Kidney epithelial cell (primary cell): ENCODE results near the gene FNDC1. TPM values are rescaled to one million over a fixed set of nuclear protein-coding genes. Genes with fewer than 3 reads are reported as not detected.

Experiments used
- DNase-seq: peaks from one replicate; pipeline ENCODE4 v3.0.0-alpha.2; 2010; ENCODE audit warnings: low read depth
- H3K27me3 ChIP-seq: 2 replicates; pipeline ENCODE4 v1.6.0; 2011; ENCODE audit warnings: low read length; ENCODE audit not compliant: control insufficient read depth, insufficient read depth
- H3K36me3 ChIP-seq: 2 replicates; pipeline ENCODE4 v1.5.1; 2011; ENCODE audit warnings: low read length; ENCODE audit not compliant: control insufficient read depth, insufficient read depth
- H3K4me3 ChIP-seq: 2 replicates; pipeline ENCODE4 v1.5.1; 2011; ENCODE audit warnings: low read depth, mild to moderate bottlenecking, control low read depth, low read length
- CTCF ChIP-seq: IDR thresholded peaks from 2 replicates; pipeline ENCODE4 v1.5.1; 2011; ENCODE audit warnings: mild to moderate bottlenecking, moderate library complexity, low read length, control low read depth, inconsistent platforms; ENCODE audit not compliant: insufficient read depth, poor library complexity, severe bottlenecking
- total RNA-seq: library from RNA; depleted of rRNA; stranded (reverse); fragments of >200 nt; gene quantifications from 2 replicates; pipeline ENCODE4 v1.2.3, GENCODE V29; 2015

The FNDC1 gene
- total RNA-seq, 1 donor from 2014 or later = 1.0 TPM

DNA sequence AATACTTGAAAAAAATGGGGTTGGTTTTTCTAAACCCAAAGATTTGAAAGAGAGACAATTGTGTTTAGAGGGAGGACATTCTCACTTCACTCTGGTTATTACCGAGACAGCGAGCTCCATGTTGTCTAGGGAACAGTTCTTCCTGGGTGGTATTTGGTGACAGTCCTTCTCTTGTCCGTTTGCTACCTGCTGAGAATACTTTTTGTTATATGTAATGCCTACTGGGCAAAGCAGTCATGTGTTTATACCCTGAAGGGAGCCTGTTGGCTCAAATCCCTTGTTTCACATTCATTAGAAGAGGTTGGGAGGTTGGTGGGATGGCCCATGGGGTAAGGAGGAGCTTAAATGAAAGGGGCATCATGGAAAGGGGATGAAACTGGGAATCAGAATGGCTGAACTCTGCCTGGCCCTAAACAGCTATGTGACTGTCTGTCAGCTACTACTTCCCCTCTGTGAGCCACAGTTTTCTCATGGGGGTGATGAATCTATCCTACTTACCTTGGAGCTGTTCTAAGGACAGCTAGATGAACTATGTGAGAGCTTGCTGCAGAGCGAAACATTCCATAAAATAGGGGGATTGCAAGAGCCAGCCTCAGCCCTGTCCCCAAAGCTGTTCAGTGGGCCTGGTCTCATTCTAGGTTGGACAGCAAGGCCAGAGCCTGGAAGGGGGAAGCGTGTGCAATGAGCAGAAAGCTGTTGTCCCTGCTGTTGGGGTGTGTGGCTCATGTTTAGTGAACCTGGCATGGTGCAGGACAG, 43.5 kb downstream of the FNDC1 start:
- no peak overlapping the region for H3K4me3 ChIP-seq
- no peak for TF ChIP-seq CTCF
- H3K27me3 ChIP-seq = no peaks in the 10 kb centered on the region
- no peak for DNase-seq
- H3K36me3 ChIP-seq = no peaks in the 10 kb centered on the region

- H3K4me3 ChIP-seq = no peak overlapping the region
- no peaks in the 10 kb centered on the region for H3K36me3 ChIP-seq
- TF ChIP-seq CTCF = no peak
- no peak for DNase-seq
- H3K27me3 ChIP-seq = no peaks in the 10 kb centered on the region
Observed at GRCh38 chr6:159213405-159213804, 44.2 kb downstream of the FNDC1 start.

DNA sequence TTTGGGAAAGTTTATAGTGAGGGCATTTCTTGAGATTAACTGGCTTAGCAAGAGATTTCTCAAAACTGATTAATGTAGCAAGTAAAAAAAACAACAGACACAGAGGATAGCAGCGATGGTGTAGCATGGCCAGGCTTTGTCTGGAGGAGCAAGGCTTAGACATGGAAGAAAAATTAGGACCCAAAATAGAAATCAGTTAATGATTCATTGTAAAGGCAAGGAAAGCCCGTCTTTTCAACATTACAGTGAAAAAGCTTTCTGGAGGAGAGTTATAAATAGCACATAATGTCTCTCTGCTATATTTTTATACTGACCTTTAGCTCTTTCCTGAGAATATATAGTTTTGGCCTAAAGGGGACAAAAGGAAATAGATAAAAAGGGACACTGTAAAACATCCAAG, 45.1 kb downstream of the FNDC1 start:
- Histone ChIP-seq H3K27me3 (no peaks in the 10 kb centered on the region), H3K36me3 (no peaks in the 10 kb centered on the region), H3K4me3 (no peak overlapping the region)
- no peak for TF ChIP-seq CTCF
- no peak for DNase-seq

DNA sequence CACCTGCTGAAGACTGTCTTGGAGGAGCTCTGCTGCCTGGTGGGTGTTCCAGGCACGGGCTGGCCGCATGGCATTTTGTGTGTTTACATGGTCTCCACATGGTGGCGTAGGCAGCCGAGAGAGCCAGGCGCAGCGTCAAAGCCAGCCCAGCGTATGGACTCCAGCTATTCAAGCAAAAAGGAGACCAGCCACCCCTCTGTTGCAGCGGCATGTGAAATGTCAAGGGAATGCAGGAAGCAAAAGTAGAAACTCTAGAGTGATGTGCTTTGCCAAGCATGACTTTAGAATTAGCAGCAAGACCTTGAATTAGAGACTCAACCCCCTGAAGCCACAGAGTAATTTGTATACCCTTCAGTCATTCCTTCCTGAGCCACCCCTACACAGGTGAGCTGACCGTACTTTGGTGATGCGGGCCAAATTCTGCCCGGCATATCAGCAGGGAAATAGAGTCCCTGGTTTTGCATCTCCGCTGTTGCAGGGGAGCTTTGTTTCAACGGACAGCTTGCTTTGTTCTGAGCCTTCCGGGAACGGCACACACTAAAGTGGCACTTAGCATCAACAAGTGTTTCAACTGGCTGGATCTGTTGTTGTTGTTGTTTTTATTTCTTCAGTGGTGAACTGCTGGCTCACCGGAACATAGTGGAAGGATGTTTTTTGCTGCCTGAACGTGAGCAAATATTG, 48.5 kb downstream of the FNDC1 start:
- H3K36me3 ChIP-seq = no peaks in the 10 kb centered on the region
- no peaks in the 10 kb centered on the region for H3K27me3 ChIP-seq
- TF ChIP-seq CTCF = peak; percentile 55
- H3K4me3 ChIP-seq = no peak overlapping the region
- no peak for DNase-seq

DNA sequence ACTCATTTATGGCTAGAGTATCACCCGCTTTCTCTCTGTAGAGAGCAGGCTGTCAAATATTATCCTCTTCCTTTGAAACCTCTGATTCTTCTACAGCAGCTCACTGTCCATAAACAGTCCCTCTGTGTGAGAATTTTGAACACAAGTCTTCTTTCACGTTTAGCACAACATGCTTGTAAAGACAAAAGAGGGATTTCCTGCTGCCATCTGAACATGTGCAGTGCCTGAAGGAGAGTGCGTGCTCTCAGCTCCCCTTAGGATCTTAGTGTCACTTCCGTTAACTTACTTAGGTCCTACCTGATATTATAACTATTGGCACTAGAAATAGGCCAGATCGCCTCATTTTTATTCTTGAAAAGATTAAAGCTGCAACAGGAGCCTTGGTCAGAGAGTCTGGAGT, 50.9 kb downstream of the FNDC1 start:
- Histone ChIP-seq H3K27me3 (no peaks in the 10 kb centered on the region), H3K36me3 (no peaks in the 10 kb centered on the region), H3K4me3 (no peak overlapping the region)
- no peak for DNase-seq
- no peak for TF ChIP-seq CTCF
